HCT116 (cell line): ENCODE results near the gene TNNI2. TPM values are rescaled to one million over a fixed set of nuclear protein-coding genes. Genes with fewer than 3 reads are reported as not detected.

ENCODE experiments used
- ATAC-seq: fragments of 200-7000 bp; cut with Tn5 transposase; 2 replicates; pipeline ENCODE4 v1.9.1; 2020; ENCODE audit warnings: mild to moderate bottlenecking, moderate library complexity
- BruUV-seq: library from RNA; stranded (reverse); fragments of 400-500 nt; replicated peaks from 2 replicates; lab custom pipeline; 2021; lab: Mats Ljungman, UMichigan
- CTCF ChIA-PET: fragments of 300-600 bp; sonication (Branson Sonifier 250); formaldehyde crosslinking; loops from one replicate; lab custom pipeline; 2021; ENCODE audit warnings: antibody characterized with exemption; lab: Charles Lee
- POLR2A ChIA-PET: fragments of 300-600, 350-600 bp; sonication (Branson Sonifier 250); formaldehyde crosslinking; loops from one replicate; lab custom pipeline; 2021; ENCODE audit warnings: antibody characterized with exemption; lab: Charles Lee
- RAD21 ChIA-PET, 2 experiments: fragments of 300-600 bp; sonication (Branson Sonifier 250); formaldehyde crosslinking; loops; one replicate each; lab custom pipeline; 2023; ENCODE audit warnings: low total read pairs in 2 of 2; ENCODE audit not compliant: uncharacterized antibody in 2 of 2, unreplicated experiment in 2 of 2, low non-redundant PET in 1 of 2; lab: Charles Lee
- DNase-seq: peaks from one replicate; pipeline ENCODE4 v3.0.0-alpha.2; 2010; ENCODE audit warnings: low read depth, low spot score
- H2AFZ ChIP-seq: fragments of 200-600 bp; shearing (Covaris generic), sonication (generic); 2 replicates; pipeline ENCODE4 v1.6.1; 2017; ENCODE audit warnings: low read depth, mixed run types, mixed read lengths, antibody characterized with exemption, low read length; ENCODE audit not compliant: poor library complexity, severe bottlenecking
- H3K27ac ChIP-seq: 2 replicates; pipeline ENCODE4 v1.5.1; 2012; ENCODE audit warnings: low read depth, low read length
- H3K27me3 ChIP-seq: fragments of 200-600 bp; sonication (generic); 2 replicates; pipeline ENCODE4 v1.6.1; 2016; ENCODE audit warnings: mixed run types, low read length, mixed read lengths; ENCODE audit not compliant: insufficient read depth
- H3K36me3 ChIP-seq, 2 experiments: fragments of 200-500 bp in 1 of 2; fragments of 200-600 bp in 1 of 2; sonication (Bioruptor generic) in 1 of 2; sonication (generic) in 1 of 2; 2 replicates each; pipeline versions ENCODE4 v1.5.1 to v1.6.1; 2014 to 2016; ENCODE audit warnings: low read length in 2 of 2, inconsistent platforms in 1 of 2, mixed read lengths in 1 of 2, mixed run types in 1 of 2; ENCODE audit not compliant: insufficient read depth in 2 of 2, control insufficient read depth in 1 of 2
- H3K4me1 ChIP-seq, 2 experiments: fragments of 200-600 bp in 1 of 2; sonication (generic) in 1 of 2; 2 replicates each; pipeline versions ENCODE4 v1.5.1 to v1.6.1; 2012 to 2017; ENCODE audit warnings: low read length in 2 of 2, inconsistent platforms in 1 of 2, mild to moderate bottlenecking in 1 of 2, mixed read lengths in 1 of 2, mixed run types in 1 of 2, moderate library complexity in 1 of 2; ENCODE audit not compliant: insufficient read depth in 2 of 2, control insufficient read depth in 1 of 2
- H3K4me2 ChIP-seq: fragments of 200-600 bp; sonication (generic); 2 replicates; pipeline ENCODE4 v1.6.1; 2017; ENCODE audit warnings: mixed run types, low read length, mixed read lengths
- H3K4me3 ChIP-seq, 2 experiments: fragments of 200-600 bp in 1 of 2; sonication (generic) in 1 of 2; replicated peaks in 1 of 2; 2 replicates each; pipeline ENCODE4 v1.5.1; 2011 to 2016; ENCODE audit warnings: low read length in 2 of 2, control low read depth in 1 of 2, low read depth in 1 of 2, mild to moderate bottlenecking in 1 of 2, mixed read lengths in 1 of 2, mixed run types in 1 of 2
- H3K79me2 ChIP-seq: fragments of 200-600 bp; sonication (generic); 2 replicates; pipeline ENCODE4 v1.6.1; 2017; ENCODE audit warnings: mild to moderate bottlenecking, mixed run types, low read length, moderate library complexity, mixed read lengths; ENCODE audit not compliant: insufficient read depth
- H3K9ac ChIP-seq: fragments of 200-600 bp; sonication (generic); 2 replicates; pipeline ENCODE4 v1.6.1; 2016; ENCODE audit warnings: low read length, mixed read lengths
- H3K9me2 ChIP-seq: fragments of 200-600 bp; sonication (generic), shearing (Covaris generic); 2 replicates; pipeline ENCODE4 v1.6.1; 2017; ENCODE audit warnings: mixed run types, mild to moderate bottlenecking, moderate library complexity; ENCODE audit not compliant: insufficient read depth
- H3K9me3 ChIP-seq, 2 experiments: fragments of 200-500 bp in 1 of 2; fragments of 200-600 bp in 1 of 2; sonication (Bioruptor generic) in 1 of 2; sonication (generic) in 1 of 2; 2 replicates each; pipeline ENCODE4 v1.6.1; 2014 to 2017; ENCODE audit warnings: low read length in 2 of 2, mixed read lengths in 2 of 2, inconsistent platforms in 1 of 2, low read depth in 1 of 2, mild to moderate bottlenecking in 1 of 2, mixed run types in 1 of 2, moderate library complexity in 1 of 2; ENCODE audit not compliant: control insufficient read depth in 1 of 2, insufficient read depth in 1 of 2
- H4K20me1 ChIP-seq: fragments of 200-600 bp; sonication (generic), shearing (Covaris generic); 2 replicates; pipeline ENCODE4 v1.6.1; 2017; ENCODE audit warnings: mixed run types, mild to moderate bottlenecking, moderate library complexity; ENCODE audit not compliant: insufficient read depth
- CBX3 ChIP-seq: IDR thresholded peaks from 2 replicates; pipeline ENCODE4 v1.6.1; 2012; ENCODE audit warnings: low read depth
- EGR1 ChIP-seq: IDR thresholded peaks from 2 replicates; pipeline ENCODE4 v1.6.1; 2012; ENCODE audit warnings: low read depth
- ELF1 ChIP-seq: IDR thresholded peaks from 2 replicates; pipeline ENCODE4 v1.6.1; 2012; ENCODE audit warnings: low read depth, borderline replicate concordance
- EZH2 ChIP-seq: fragments of 200-600 bp; sonication (generic); IDR thresholded peaks from 2 replicates; pipeline ENCODE4 v1.6.1; 2017; ENCODE audit warnings: antibody characterized with exemption, mixed run types
- EZH2phosphoT487 ChIP-seq: fragments of 200-600 bp; IDR thresholded peaks from 2 replicates; pipeline ENCODE4 v1.6.1; 2018; ENCODE audit warnings: antibody characterized with exemption, borderline replicate concordance
- FOSL1 ChIP-seq: IDR thresholded peaks from 2 replicates; pipeline ENCODE4 v1.6.1; 2012; ENCODE audit warnings: low read depth
- JUND ChIP-seq: IDR thresholded peaks from 2 replicates; pipeline ENCODE4 v1.6.1; 2012
- RAD21 ChIP-seq: IDR thresholded peaks from 2 replicates; pipeline ENCODE4 v1.6.1; 2012; ENCODE audit warnings: low read depth, mild to moderate bottlenecking
- SIN3A ChIP-seq: IDR thresholded peaks from 2 replicates; pipeline ENCODE4 v1.6.1; 2012; ENCODE audit warnings: low read depth
- SRF ChIP-seq: IDR thresholded peaks from 2 replicates; pipeline ENCODE4 v1.6.1; 2012; ENCODE audit warnings: low read depth
- YY1 ChIP-seq: IDR thresholded peaks from 2 replicates; pipeline ENCODE4 v1.6.1; 2011; ENCODE audit warnings: low read length, low read depth, moderate library complexity, mild to moderate bottlenecking; ENCODE audit not compliant: insufficient replicate concordance; ENCODE audit errors: extremely low read depth
- ZFX ChIP-seq: fragments of 450-650 bp; IDR thresholded peaks from 2 replicates; pipeline ENCODE4 v1.6.1; 2017
- intact Hi-C: fragments of 100-400 bp; cut with micrococcal nuclease; formaldehyde crosslinking; loops from 2 replicates; pipeline ENCODE4 v1.10.0; 2022
- total RNA-seq: library from RNA; stranded (reverse); gene quantifications from one replicate; pipeline ENCODE4 v1.2.1, GENCODE V29; 2021; ENCODE audit not compliant: unreplicated experiment
- TF ChIP-seq, protein P1 (sequence below), 3 experiments: fragments of 200-600 bp in 1 of 3; sonication (generic) in 1 of 3; IDR thresholded peaks in 2 of 3; conservative IDR thresholded peaks in 1 of 3; 2 replicates each; pipeline ENCODE4 v1.5.1; 2012 to 2017; ENCODE audit warnings: low read depth in 2 of 3, low read length in 2 of 3, antibody characterized with exemption in 1 of 3, borderline replicate concordance in 1 of 3, control low read depth in 1 of 3, mild to moderate bottlenecking in 1 of 3, mixed read lengths in 1 of 3, mixed run types in 1 of 3, moderate library complexity in 1 of 3; ENCODE audit not compliant: insufficient read depth in 1 of 3

Gene TNNI2
- total RNA-seq, 1 experiment from 2014 or later: not detected

DNA sequence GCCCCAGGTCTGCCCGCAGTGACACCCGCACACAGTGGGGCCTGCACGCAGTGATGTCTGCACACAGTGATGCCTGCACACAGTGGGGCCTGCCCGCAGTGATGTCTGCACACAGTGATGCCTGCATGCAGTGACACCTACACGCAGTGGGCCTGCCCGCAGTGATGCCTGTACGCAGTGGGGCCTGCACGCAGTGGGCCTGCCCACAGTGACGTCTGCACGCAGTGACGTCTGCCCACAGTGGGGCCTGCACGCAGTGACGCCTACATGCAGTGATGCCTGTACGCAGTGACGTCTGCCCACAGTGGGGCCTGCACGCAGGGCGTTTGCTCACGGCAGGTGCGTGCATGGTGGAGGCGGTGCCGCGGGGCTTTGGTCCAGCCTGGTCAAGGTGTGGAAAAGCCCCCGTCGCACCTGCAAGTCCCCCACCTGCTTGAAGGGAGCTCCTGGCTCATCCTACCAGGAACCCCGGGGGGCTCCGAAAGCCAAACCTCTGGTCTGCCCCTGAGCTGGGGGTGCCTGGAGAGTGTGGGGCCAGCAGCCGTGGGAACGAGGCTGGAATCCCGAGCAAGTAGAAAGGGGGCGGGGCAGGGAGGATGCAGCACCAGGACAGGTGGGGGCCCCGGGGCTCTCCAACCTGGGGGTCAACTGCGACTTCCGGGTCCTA is 12.9 kb upstream of the TNNI2 start (continued):
- TF ChIP-seq RAD21: no peak
- no peak for TF ChIP-seq FOSL1
- no peak for TF ChIP-seq ZFX
- no peak for TF ChIP-seq CBX3
- TF ChIP-seq JUND: no peak
- TF ChIP-seq EZH2phosphoT487: no peak
- TF ChIP-seq ELF1: no peak
- TF ChIP-seq YY1: no peak
- no peak for TF ChIP-seq EGR1
- TF ChIP-seq SIN3A: no peak
- TF ChIP-seq EZH2: no peak
- no peak for TF ChIP-seq SRF

DNA sequence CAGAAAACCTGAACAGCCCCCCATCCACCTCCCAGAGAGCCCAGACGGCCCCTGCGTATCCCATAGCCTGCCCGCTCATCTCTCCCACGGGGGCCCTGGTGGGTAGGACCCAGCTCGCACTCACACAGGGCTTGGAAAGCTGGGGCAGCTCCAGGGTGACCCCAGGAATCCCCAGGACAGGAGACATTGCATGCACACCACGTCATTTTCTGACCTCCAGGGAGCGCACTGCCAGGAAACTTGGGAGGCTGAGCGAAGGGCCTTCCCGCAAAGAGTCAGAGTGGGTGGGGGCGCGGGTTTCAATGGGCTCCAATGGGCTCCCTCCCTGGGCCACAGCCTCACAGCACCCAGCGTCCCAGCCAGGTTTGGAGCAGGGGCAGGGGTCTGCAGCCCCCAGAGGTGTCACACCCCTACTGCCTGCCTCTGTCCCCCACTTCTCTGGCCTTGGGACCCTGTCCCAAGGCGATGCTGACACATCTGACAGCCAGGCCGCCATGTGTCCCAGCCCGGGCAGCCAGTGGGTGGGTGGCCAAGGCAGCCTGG is 12.2 kb upstream of the TNNI2 start:
- intact Hi-C loops: no loop called here
- Histone ChIP-seq H3K79me2 (no peaks in the 10 kb centered on the region), H2AFZ (peak overlapping the region; percentile 48), H3K4me2 (peak overlapping the region; percentile 71), H3K36me3 (no peaks in the 10 kb centered on the region), H3K4me3 (0 out of 4 replicates have a peak overlapping the region, but pooled peaks of 1 of the 2 experiments have one; percentile 16), H3K9me2 (no peaks in the 10 kb centered on the region), H4K20me1 (no peaks in the 10 kb centered on the region), H3K9ac (0 out of 2 replicates have a peak overlapping the region, but pooled peaks have one; percentile 20), H3K9me3 (no peaks in the 10 kb centered on the region), H3K4me1 (peaks cover 41 to 63% of the 10 kb centered on the region in 2 experiments), H3K27me3 (no peaks in the 10 kb centered on the region), H3K27ac (peak overlapping the region; percentile 34; the same call in 1 of the 2 replicates)
- TF ChIP-seq, protein P1, sequence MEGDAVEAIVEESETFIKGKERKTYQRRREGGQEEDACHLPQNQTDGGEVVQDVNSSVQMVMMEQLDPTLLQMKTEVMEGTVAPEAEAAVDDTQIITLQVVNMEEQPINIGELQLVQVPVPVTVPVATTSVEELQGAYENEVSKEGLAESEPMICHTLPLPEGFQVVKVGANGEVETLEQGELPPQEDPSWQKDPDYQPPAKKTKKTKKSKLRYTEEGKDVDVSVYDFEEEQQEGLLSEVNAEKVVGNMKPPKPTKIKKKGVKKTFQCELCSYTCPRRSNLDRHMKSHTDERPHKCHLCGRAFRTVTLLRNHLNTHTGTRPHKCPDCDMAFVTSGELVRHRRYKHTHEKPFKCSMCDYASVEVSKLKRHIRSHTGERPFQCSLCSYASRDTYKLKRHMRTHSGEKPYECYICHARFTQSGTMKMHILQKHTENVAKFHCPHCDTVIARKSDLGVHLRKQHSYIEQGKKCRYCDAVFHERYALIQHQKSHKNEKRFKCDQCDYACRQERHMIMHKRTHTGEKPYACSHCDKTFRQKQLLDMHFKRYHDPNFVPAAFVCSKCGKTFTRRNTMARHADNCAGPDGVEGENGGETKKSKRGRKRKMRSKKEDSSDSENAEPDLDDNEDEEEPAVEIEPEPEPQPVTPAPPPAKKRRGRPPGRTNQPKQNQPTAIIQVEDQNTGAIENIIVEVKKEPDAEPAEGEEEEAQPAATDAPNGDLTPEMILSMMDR (IDR thresholded peaks at IDR 0.05 in 2 of 3, conservative IDR thresholded peaks at IDR 0.05 in 1 of 3; ENCODE audit: borderline replicate concordance in 1 of 3, insufficient read depth in 1 of 3, low read depth in 2 of 3, low read length in 2 of 3): peak in 2 of 3 experiments; percentile 43 to 52; a peak in 4 of 6 replicates
- TF ChIP-seq YY1: no peak
- ChIA-PET RAD21 (interaction anchor here (1.0 to 1.1 kb wide), 2 partner anchors 133 to 325 kb away, joined by 3 to 7 read pairs; no protein-coding TSS in a partner anchor), CTCF (interaction anchor here (2.0 kb wide), 1 partner anchor 133 kb away, joined by 11 read pairs; no protein-coding TSS in a partner anchor), POLR2A (interaction anchor here (0.6 kb wide), 1 partner anchor 174 kb away, joined by 3 read pairs; no protein-coding TSS in a partner anchor)
- no TSS peak for BruUV-seq
- no peak for DNase-seq
- ATAC-seq: peak; percentile 49
